Endothelial cell of umbilical vein (primary cell): ENCODE measurements around the gene LRP3. TPM values are rescaled to one million over a fixed set of nuclear protein-coding genes. Genes with fewer than 3 reads are reported as not detected.

Experiments used
- BruUV-seq: library from RNA; stranded (reverse); fragments of 400-500 nt; replicated peaks from 2 replicates; lab custom pipeline; 2021; lab: Mats Ljungman, UMichigan
- CTCF ChIA-PET: fragments of 300-600, 350-600 bp; sonication (Branson Sonifier 250); formaldehyde crosslinking; loops from one replicate; lab custom pipeline; 2021; ENCODE audit warnings: antibody characterized with exemption, inconsistent platforms; lab: Charles Lee
- POLR2A ChIA-PET: fragments of 300-600, 350-600 bp; sonication (Branson Sonifier 250); formaldehyde crosslinking; loops from one replicate; lab custom pipeline; 2021; ENCODE audit warnings: antibody characterized with exemption, inconsistent platforms; lab: Charles Lee
- DNase-seq: peaks from one replicate; pipeline ENCODE4 v3.0.0-alpha.2; 2011; ENCODE audit warnings: low read depth, low spot score
- FAIRE-seq: peaks from 2 replicates; lab custom pipeline; 2011; peaks lifted over from hg19 to GRCh38; lab: Jason Lieb, UNC
- H2AFZ ChIP-seq: 2 replicates; pipeline ENCODE4 v1.6.0; 2012; ENCODE audit warnings: low read depth, low read length, control low read depth, inconsistent platforms
- H3K27ac ChIP-seq: 2 replicates; pipeline ENCODE4 v1.5.1; 2011; ENCODE audit warnings: low read depth, mild to moderate bottlenecking, control low read depth, low read length, moderate library complexity; ENCODE audit not compliant: insufficient read depth
- H3K27me3 ChIP-seq, 2 experiments: 2 replicates each; pipeline versions ENCODE4 v1.6.0 to v1.6.1; 2011; ENCODE audit warnings: low read length in 2 of 2, mixed read lengths in 1 of 2; ENCODE audit not compliant: control insufficient read depth in 2 of 2, insufficient read depth in 2 of 2
- H3K36me3 ChIP-seq, 2 experiments: 2 replicates in 1 of 2; 3 replicates in 1 of 2; pipeline ENCODE4 v1.5.1; 2011; ENCODE audit warnings: low read length in 2 of 2, mild to moderate bottlenecking in 1 of 2, moderate library complexity in 1 of 2; ENCODE audit not compliant: control insufficient read depth in 2 of 2, insufficient read depth in 2 of 2; ENCODE audit errors: extremely low read depth in 1 of 2
- H3K4me1 ChIP-seq: 3 replicates; pipeline ENCODE4 v1.5.1; 2011; ENCODE audit warnings: mild to moderate bottlenecking, low read length; ENCODE audit not compliant: control insufficient read depth, insufficient read depth; ENCODE audit errors: extremely low read depth
- H3K4me2 ChIP-seq: 2 replicates; pipeline ENCODE4 v1.6.1; 2011; ENCODE audit warnings: low read length, control low read depth, mixed read lengths; ENCODE audit not compliant: insufficient read depth
- H3K4me3 ChIP-seq, 3 experiments: fragments of 200-600 bp in 1 of 3; sonication (generic), shearing (Covaris generic) in 1 of 3; replicated peaks in 1 of 3; 2 replicates each; pipeline ENCODE4 v1.5.1; 2011 to 2016; ENCODE audit warnings: control low read depth in 3 of 3, low read length in 3 of 3, mild to moderate bottlenecking in 2 of 3, inconsistent platforms in 1 of 3, low read depth in 1 of 3, moderate library complexity in 1 of 3; ENCODE audit not compliant: insufficient read depth in 1 of 3
- H3K79me2 ChIP-seq: 2 replicates; pipeline ENCODE4 v1.6.0; 2012; ENCODE audit warnings: low read length, inconsistent platforms; ENCODE audit not compliant: control insufficient read depth, insufficient read depth
- H3K9ac ChIP-seq: replicated peaks from 2 replicates; pipeline ENCODE3; 2011; ENCODE audit warnings: low read length, control low read depth; ENCODE audit not compliant: insufficient read depth; ENCODE audit errors: extremely low read depth
- H3K9me1 ChIP-seq: replicated peaks from 3 replicates; pipeline ENCODE4 v1.6.0; 2011; ENCODE audit warnings: mild to moderate bottlenecking, low read length; ENCODE audit not compliant: control insufficient read depth, insufficient read depth; ENCODE audit errors: extremely low read depth
- H3K9me3 ChIP-seq: replicated peaks from 2 replicates; pipeline ENCODE4 v1.5.1; 2012; ENCODE audit warnings: low read length, inconsistent platforms; ENCODE audit not compliant: control insufficient read depth, insufficient read depth
- H4K20me1 ChIP-seq: replicated peaks from 2 replicates; pipeline ENCODE3; 2011; ENCODE audit warnings: mild to moderate bottlenecking, low read length; ENCODE audit not compliant: control insufficient read depth, insufficient read depth; ENCODE audit errors: extremely low read depth
- EZH2 ChIP-seq: IDR thresholded peaks from 2 replicates; pipeline ENCODE4 v1.6.1; 2012; ENCODE audit warnings: borderline replicate concordance, low read depth, mild to moderate bottlenecking, moderate library complexity, low read length, inconsistent platforms; ENCODE audit not compliant: severe bottlenecking
- FOS ChIP-seq: IDR thresholded peaks from 2 replicates; pipeline ENCODE4 v1.6.1; 2011; ENCODE audit warnings: mild to moderate bottlenecking, low read length, moderate library complexity, borderline replicate concordance; ENCODE audit not compliant: insufficient read depth
- GATA2 ChIP-seq: IDR thresholded peaks from 2 replicates; pipeline ENCODE4 v1.7.0; 2011; ENCODE audit warnings: low read depth, mild to moderate bottlenecking, moderate library complexity, mixed read lengths, low read length; ENCODE audit not compliant: insufficient read length, insufficient read depth
- JUN ChIP-seq: IDR thresholded peaks from 2 replicates; pipeline ENCODE4 v1.6.1; 2011; ENCODE audit warnings: borderline replicate concordance, low read depth; ENCODE audit not compliant: insufficient read length, insufficient read depth
- MYC ChIP-seq: IDR thresholded peaks from one replicate; pipeline ENCODE4 v1.6.1; 2011; ENCODE audit warnings: mild to moderate bottlenecking, low read depth, low read length
- POLR2A ChIP-seq: IDR thresholded peaks from 2 replicates; pipeline ENCODE4 v1.6.1; 2012; ENCODE audit warnings: low read depth, mild to moderate bottlenecking, control low read depth, low read length
- POLR2AphosphoS5 ChIP-seq: IDR thresholded peaks from 2 replicates; pipeline ENCODE4 v1.6.1; 2012; ENCODE audit warnings: low read depth, mild to moderate bottlenecking, control low read depth, low read length, moderate library complexity; ENCODE audit not compliant: insufficient read depth
- dilution Hi-C: fragments of 300-500 bp; cut with MboI; formaldehyde crosslinking; loops from one replicate; pipeline ENCODE4 v1.15.0; 2019; ENCODE audit warnings: low sequenced_read_pairs; ENCODE audit not compliant: extremely low pct_ligation_motif_present
- intact Hi-C: fragments of 100-400 bp; cut with micrococcal nuclease; formaldehyde crosslinking; loops from one replicate; pipeline ENCODE4 v1.10.0; 2022
- polyA plus RNA-seq, 4 experiments: library from polyadenylated mRNA; depleted of rRNA in 3 of 4; stranded (reverse) in 3 of 4; unstranded in 1 of 4; fragments of >200 nt; gene quantifications; 2 replicates each; pipeline versions ENCODE4 v1.2.1 to v1.2.3, GENCODE V29; 2011 to 2012; ENCODE audit warnings: missing spikeins in 1 of 4
- total RNA-seq: library from RNA; stranded (reverse); gene quantifications from 2 replicates; pipeline ENCODE4 v1.2.3, GENCODE V29; 2021
- TF ChIP-seq, protein P1 (sequence below): IDR thresholded peaks from 2 replicates; pipeline ENCODE4 v1.6.1; 2011; ENCODE audit not compliant: insufficient read depth, insufficient read length
- TF ChIP-seq, protein P2 (sequence below), 2 donors: IDR thresholded peaks; 1 replicate in 1 of 2; 2 replicates in 1 of 2; pipeline ENCODE4 v1.5.1; 2011; ENCODE audit warnings: low read length in 2 of 2, mild to moderate bottlenecking in 2 of 2, moderate library complexity in 2 of 2, control low read depth in 1 of 2, inconsistent platforms in 1 of 2, low read depth in 1 of 2; ENCODE audit not compliant: insufficient read depth in 1 of 2; ENCODE audit errors: extremely low read depth in 1 of 2

The LRP3 gene
- total and polyA plus RNA-seq, 2 donors (not counting 3 experiments of a cell fraction or from before 2014, with no cell fraction given), result 14.3 to 19.4 TPM

GRCh38 chr19:33255781-33256180 is 61.7 kb downstream of the LRP3 start:
- no peaks in the 10 kb centered on the region for H3K79me2 ChIP-seq
- DNase-seq, result no peak
- no peak for TF ChIP-seq JUN
- TF ChIP-seq, protein P1, sequence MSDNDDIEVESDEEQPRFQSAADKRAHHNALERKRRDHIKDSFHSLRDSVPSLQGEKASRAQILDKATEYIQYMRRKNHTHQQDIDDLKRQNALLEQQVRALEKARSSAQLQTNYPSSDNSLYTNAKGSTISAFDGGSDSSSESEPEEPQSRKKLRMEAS, result no peak
- TF ChIP-seq EZH2, result no peak
- TF ChIP-seq, protein P2, sequence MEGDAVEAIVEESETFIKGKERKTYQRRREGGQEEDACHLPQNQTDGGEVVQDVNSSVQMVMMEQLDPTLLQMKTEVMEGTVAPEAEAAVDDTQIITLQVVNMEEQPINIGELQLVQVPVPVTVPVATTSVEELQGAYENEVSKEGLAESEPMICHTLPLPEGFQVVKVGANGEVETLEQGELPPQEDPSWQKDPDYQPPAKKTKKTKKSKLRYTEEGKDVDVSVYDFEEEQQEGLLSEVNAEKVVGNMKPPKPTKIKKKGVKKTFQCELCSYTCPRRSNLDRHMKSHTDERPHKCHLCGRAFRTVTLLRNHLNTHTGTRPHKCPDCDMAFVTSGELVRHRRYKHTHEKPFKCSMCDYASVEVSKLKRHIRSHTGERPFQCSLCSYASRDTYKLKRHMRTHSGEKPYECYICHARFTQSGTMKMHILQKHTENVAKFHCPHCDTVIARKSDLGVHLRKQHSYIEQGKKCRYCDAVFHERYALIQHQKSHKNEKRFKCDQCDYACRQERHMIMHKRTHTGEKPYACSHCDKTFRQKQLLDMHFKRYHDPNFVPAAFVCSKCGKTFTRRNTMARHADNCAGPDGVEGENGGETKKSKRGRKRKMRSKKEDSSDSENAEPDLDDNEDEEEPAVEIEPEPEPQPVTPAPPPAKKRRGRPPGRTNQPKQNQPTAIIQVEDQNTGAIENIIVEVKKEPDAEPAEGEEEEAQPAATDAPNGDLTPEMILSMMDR (IDR thresholded peaks at IDR 0.05; ENCODE audit: extremely low read depth in 1 of 2, insufficient read depth in 1 of 2, low read depth in 1 of 2, low read length in 2 of 2), result no peak
- no peak for TF ChIP-seq FOS
- TF ChIP-seq POLR2AphosphoS5, result no peak
- no peak for TF ChIP-seq POLR2A
- no peak for TF ChIP-seq MYC
- TF ChIP-seq GATA2, result no peak
- ChIA-PET CTCF (interaction anchor here (1.0 to 1.3 kb wide), 2 partner anchors 14 to 20 kb away, joined by 3 read pairs; no protein-coding TSS in a partner anchor), POLR2A (no interaction called here)
- dilution Hi-C loops, result no loop called here
- H3K27me3 ChIP-seq, result no peaks in the 10 kb centered on the region
- H4K20me1 ChIP-seq, result no peaks in the 10 kb centered on the region
- no peaks in the 10 kb centered on the region for H3K4me1 ChIP-seq
- H3K27ac ChIP-seq, result no peak overlapping the region
- no peak overlapping the region for H2AFZ ChIP-seq
- intact Hi-C loops, result no loop called here
- FAIRE-seq, result no peak
- BruUV-seq, result no TSS peak
- no peak overlapping the region for H3K9ac ChIP-seq
- H3K4me2 ChIP-seq, result no peak overlapping the region
- H3K9me1 ChIP-seq, result no peaks in the 10 kb centered on the region
- H3K36me3 ChIP-seq, result no peaks in the 10 kb centered on the region
- H3K9me3 ChIP-seq, result no peaks in the 10 kb centered on the region
- H3K4me3 ChIP-seq, result no peak overlapping the region
